SK-N-SH treated with all-trans-retinoic acid at 6 μM for 48 hours (cell line): ENCODE results near the gene ACOT6.

Experiments used
- ATAC-seq: fragments of 200-7000 bp; cut with Tn5 transposase; 3 replicates; pipeline ENCODE4 v1.9.1; 2020; ENCODE audit warnings: mild to moderate bottlenecking, moderate library complexity
- ARNTL ChIP-seq: fragments of 450-650 bp; formaldehyde crosslinking; IDR thresholded peaks from 2 replicates; pipeline ENCODE4 v1.5.0; 2020; ENCODE audit warnings: low read depth, mild to moderate bottlenecking, moderate library complexity, borderline replicate concordance
- BACH2 ChIP-seq: fragments of 250-450 bp; sonication (Bioruptor Pico); IDR thresholded peaks from 2 replicates; pipeline ENCODE4 v1.9.0; 2021; ENCODE audit warnings: mild to moderate bottlenecking, borderline replicate concordance
- CREB5 ChIP-seq: fragments of 250-450 bp; sonication (Bioruptor Pico); IDR thresholded peaks from 2 replicates; pipeline ENCODE4 v1.5.1; 2020; ENCODE audit warnings: low read depth, mild to moderate bottlenecking, moderate library complexity
- CSDC2 ChIP-seq: fragments of 250-450 bp; sonication (Bioruptor Pico); IDR thresholded peaks from 2 replicates; pipeline ENCODE4 v1.5.0; 2020; ENCODE audit warnings: mild to moderate bottlenecking, moderate library complexity
- CSRNP3 ChIP-seq: fragments of 250-450 bp; sonication (Bioruptor Pico); IDR thresholded peaks from 2 replicates; pipeline ENCODE4 v1.5.1; 2021; ENCODE audit warnings: mild to moderate bottlenecking, moderate library complexity
- GLIS3 ChIP-seq: fragments of 250-450 bp; sonication (Bioruptor Pico); IDR thresholded peaks from 2 replicates; pipeline ENCODE4 v1.5.0; 2020; ENCODE audit warnings: mild to moderate bottlenecking, moderate library complexity
- ISL1 ChIP-seq: fragments of 250-450 bp; sonication (Bioruptor Pico); IDR thresholded peaks from 2 replicates; pipeline ENCODE4 v2.1.2; 2022; ENCODE audit warnings: mild to moderate bottlenecking, moderate library complexity
- PATZ1 ChIP-seq: fragments of 250-450 bp; sonication (Bioruptor Pico); IDR thresholded peaks from 2 replicates; pipeline ENCODE4 v1.8.0; 2020; ENCODE audit warnings: mild to moderate bottlenecking, moderate library complexity, borderline replicate concordance
- POU6F1 ChIP-seq: fragments of 250-450 bp; sonication (Bioruptor Pico); IDR thresholded peaks from 2 replicates; pipeline ENCODE4 v1.8.0; 2021; ENCODE audit warnings: low read depth, mild to moderate bottlenecking, moderate library complexity, borderline replicate concordance
- PPARA ChIP-seq: fragments of 250-450 bp; sonication (Bioruptor Pico); IDR thresholded peaks from 2 replicates; pipeline ENCODE4 v1.5.0; 2020; ENCODE audit warnings: mild to moderate bottlenecking, borderline replicate concordance
- RARB ChIP-seq: fragments of 250-450 bp; sonication (Bioruptor Pico); IDR thresholded peaks from 2 replicates; pipeline ENCODE4 v1.8.0; 2021; ENCODE audit warnings: mild to moderate bottlenecking, moderate library complexity
- SNAI2 ChIP-seq: fragments of 250-450 bp; sonication (Bioruptor Pico); IDR thresholded peaks from 2 replicates; pipeline ENCODE4 v1.5.0; 2020; ENCODE audit warnings: mild to moderate bottlenecking, moderate library complexity
- TCF4 ChIP-seq: fragments of 250-450 bp; sonication (Bioruptor Pico); IDR thresholded peaks from 2 replicates; pipeline ENCODE4 v1.8.0; 2021; ENCODE audit warnings: mild to moderate bottlenecking, moderate library complexity, borderline replicate concordance
- TOX ChIP-seq: fragments of 250-450 bp; sonication (Bioruptor Pico); IDR thresholded peaks from 2 replicates; pipeline ENCODE4 v1.8.0; 2021; ENCODE audit warnings: mild to moderate bottlenecking, moderate library complexity, borderline replicate concordance
- TSHZ2 ChIP-seq: fragments of 250-450 bp; sonication (Bioruptor Pico); IDR thresholded peaks from 2 replicates; pipeline ENCODE4 v1.5.0; 2020; ENCODE audit warnings: mild to moderate bottlenecking, moderate library complexity
- ZC3H10 ChIP-seq: fragments of 250-450 bp; sonication (Bioruptor Pico); IDR thresholded peaks from 2 replicates; pipeline ENCODE4 v1.5.1; 2021; ENCODE audit warnings: mild to moderate bottlenecking, moderate library complexity
- ZFP3 ChIP-seq: fragments of 250-450 bp; sonication (Bioruptor Pico); IDR thresholded peaks from 2 replicates; pipeline ENCODE4 v1.5.0; 2020; ENCODE audit warnings: mild to moderate bottlenecking, moderate library complexity
- ZFP30 ChIP-seq: fragments of 450-650 bp; formaldehyde crosslinking; IDR thresholded peaks from 2 replicates; pipeline ENCODE4 v1.5.0; 2022; ENCODE audit warnings: mild to moderate bottlenecking, moderate library complexity
- ZNF565 ChIP-seq: fragments of 450-650 bp; formaldehyde crosslinking; conservative IDR thresholded peaks from 2 replicates; pipeline ENCODE4 v1.5.0; 2020; ENCODE audit warnings: low read depth, mild to moderate bottlenecking, moderate library complexity
- ZNF70 ChIP-seq: fragments of 450-650 bp; formaldehyde crosslinking; IDR thresholded peaks from 2 replicates; pipeline ENCODE4 v1.5.0; 2020; ENCODE audit warnings: mild to moderate bottlenecking, moderate library complexity
- ZNF8 ChIP-seq: fragments of 450-650 bp; formaldehyde crosslinking; IDR thresholded peaks from 2 replicates; pipeline ENCODE4 v1.5.0; 2020; ENCODE audit warnings: mild to moderate bottlenecking, moderate library complexity

ACOT6 gene

GRCh38 chr14:73591690-73592449 is 20.4 kb upstream of the ACOT6 start, which contains the start of gene ACOT4:
Gene ACOT4, plus strand, starts transcription at chr14:73591873. Its CDS starts 87 bp downstream, at chr14:73591960.
- TF ChIP-seq GLIS3 (CRISPR knock-in tag) (no peak), CSRNP3 (CRISPR knock-in tag) (no peak), ZNF8 (CRISPR knock-in tag) (no peak), CREB5 (CRISPR knock-in tag) (no peak), BACH2 (no peak), ZNF70 (CRISPR knock-in tag) (no peak), SNAI2 (no peak), ISL1 (CRISPR knock-in tag) (no peak), PPARA (no peak), CSDC2 (CRISPR knock-in tag) (no peak), POU6F1 (CRISPR knock-in tag) (no peak), PATZ1 (CRISPR knock-in tag) (no peak), ZFP3 (CRISPR knock-in tag) (no peak), ZC3H10 (CRISPR knock-in tag) (no peak), TCF4 (no peak), ZFP30 (CRISPR knock-in tag) (no peak)
- ATAC-seq: peak; percentile 76

GRCh38 chr14:73594491-73594890 is 17.8 kb upstream of the ACOT6 start:
- TF ChIP-seq CSRNP3 (CRISPR knock-in tag) (no peak), ZNF565 (CRISPR knock-in tag) (no peak), ZNF70 (CRISPR knock-in tag) (no peak), PATZ1 (CRISPR knock-in tag) (no peak), PPARA (no peak), POU6F1 (CRISPR knock-in tag) (no peak)
- no peak for ATAC-seq

GRCh38 chr14:73599499-73599898 is 12.8 kb upstream of the ACOT6 start:
- ATAC-seq: no peak
- no peak for TF ChIP-seq TSHZ2 (CRISPR knock-in tag)
- TF ChIP-seq ARNTL (CRISPR knock-in tag): no peak
- no peak for TF ChIP-seq CREB5 (CRISPR knock-in tag)
- TF ChIP-seq ZC3H10 (CRISPR knock-in tag): no peak
- TF ChIP-seq CSDC2 (CRISPR knock-in tag): no peak
- TF ChIP-seq RARB: no peak
- no peak for TF ChIP-seq ISL1 (CRISPR knock-in tag)
- TF ChIP-seq ZNF565 (CRISPR knock-in tag): no peak
- TF ChIP-seq TOX: no peak
